Ovary (tissue), 9 donors: ENCODE measurements around the gene MAML1. TPM values are rescaled to one million over a fixed set of nuclear protein-coding genes. Genes with fewer than 3 reads are reported as not detected.

Experiments used
- DNase-seq, 5 donors: peaks; one replicate each; pipeline ENCODE4 v3.0.0-alpha.2; 2019 to 2020
- H3K27ac ChIP-seq, 2 donors: fragments of 200-600 bp; one replicate each; pipeline versions ENCODE4 v1.5.1 to v1.8.0; 2019 to 2022
- H3K27me3 ChIP-seq: fragments of 200-600 bp; one replicate; pipeline ENCODE4 v1.8.0; 2022
- H3K36me3 ChIP-seq: fragments of 200-600 bp; sonication (generic); one replicate; pipeline ENCODE4 v1.5.1; 2019
- H3K4me1 ChIP-seq: one replicate; pipeline ENCODE4 v1.8.1; 2013; ENCODE audit warnings: mild to moderate bottlenecking, moderate library complexity; ENCODE audit not compliant: insufficient read depth
- H3K4me3 ChIP-seq: fragments of 200-600 bp; sonication (generic); one replicate; pipeline ENCODE4 v1.5.1; 2017
- H3K9me3 ChIP-seq, 2 donors: fragments of 200-600 bp in 1 of 2; sonication (generic) in 1 of 2; one replicate each; pipeline versions ENCODE4 v1.5.1 to v1.8.1; 2013 to 2019; ENCODE audit warnings: mild to moderate bottlenecking in 1 of 2, moderate library complexity in 1 of 2
- EP300 ChIP-seq: sonication (generic); formaldehyde crosslinking; IDR thresholded peaks from one replicate; pipeline ENCODE4 v1.6.1; 2017; ENCODE audit warnings: antibody characterized with exemption
- POLR2A ChIP-seq: fragments of 450-650 bp; IDR thresholded peaks from one replicate; pipeline ENCODE4 v1.6.1; 2017; ENCODE audit warnings: antibody characterized with exemption, mild to moderate bottlenecking, moderate library complexity
- WGBS, 3 donors: extraction: QIAGEN DNeasy Blood & Tissue Kit in 1 of 3; methylation state at CpG; one replicate each; pipeline versions ENCODE4 v1.1.5 to v1.1.7; 2013 to 2017; 5-methylcytosine and 5-hydroxymethylcytosine counted together
- intact Hi-C, 4 donors: fragments of 100-400 bp; cut with DNase I; formaldehyde crosslinking; loops; one replicate each; pipeline versions ENCODE4 v1.11.0 to v1.15.1; 2022 to 2023
- polyA plus RNA-seq, 2 donors: library from polyadenylated mRNA; stranded (reverse); fragments of 200-250 nt in 1 of 2; fragments of 350-450 nt in 1 of 2; fragmentation: Illumina TruSeq in 1 of 2; extraction: RNeasy Lipid Tissue Mini Kit (QIAGEN cat#74804) in 1 of 2; gene quantifications; one replicate each; pipeline ENCODE4 v1.2.3, GENCODE V29; 2013 to 2014
- total RNA-seq, 7 donors: library from RNA; depleted of rRNA in 2 of 7; stranded (reverse); fragments of >200 nt in 2 of 7; fragmentation: NEBNext Ultra II Directional in 3 of 7; extraction: Animal tissue kit (Norgen Biotek cat#: 25700) in 3 of 7; gene quantifications; one replicate each; pipeline versions ENCODE4 v1.1.0 to v1.2.4, GENCODE V29; 2016 to 2023
- TF ChIP-seq, protein P1 (sequence below), 3 donors: fragments of 450-650 bp in 2 of 3; fragments of 200-600 bp in 1 of 3; IDR thresholded peaks; one replicate each; pipeline versions ENCODE4 v1.5.1 to v1.8.0; 2016 to 2022; ENCODE audit warnings: antibody characterized with exemption in 3 of 3, mild to moderate bottlenecking in 1 of 3
- donor health status: DM: no; HTN: no; CAD: no; lungs with moderate emphysema.
- donor health status: DM: no; HTN: no; CAD: no.
- donor health status: Bipolar disorder and iron deficiency.
- donor health status: DM: yes; HTN: yes; CAD: no.
- donor health status: DM: no; HTN: no; CAD: no.
- donor health status: DM: yes; HTN: yes; CAD: no.

Gene MAML1
- total and polyA plus RNA-seq, 9 donors = 18.4 to 40.1 (median 29.9) TPM

DNA sequence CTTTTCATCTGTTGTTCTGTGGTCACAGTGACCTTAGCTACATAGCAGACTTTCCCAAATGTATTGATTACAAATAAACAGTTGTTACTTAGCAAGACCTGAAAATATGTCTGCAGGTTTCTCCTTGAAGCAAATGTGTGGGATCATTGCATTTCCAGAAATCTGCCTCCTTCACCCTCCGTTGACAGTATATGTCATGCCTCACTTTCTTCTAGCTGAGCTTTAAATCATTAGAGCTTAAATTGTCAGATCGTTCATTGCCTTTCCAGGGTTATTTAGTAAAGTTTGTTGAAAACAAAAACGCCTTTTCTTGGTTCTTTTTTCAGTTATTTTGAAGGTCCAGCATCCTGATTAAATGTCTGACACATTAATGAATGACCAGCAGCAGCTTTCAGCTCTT is 2.3 kb upstream of the MAML1 start:
- Histone ChIP-seq H3K9me3 (no peaks in the 10 kb centered on the region), H3K4me3 (no peak overlapping the region), H3K27me3 (no peaks in the 10 kb centered on the region), H3K4me1 (peaks cover 4% of the 10 kb centered on the region), H3K36me3 (no peaks in the 10 kb centered on the region), H3K27ac (no peak overlapping the region)
- 50 to 62% (median 57%) methylated on average over 3 of the region's 3 CpGs for WGBS, 3 donors
- TF ChIP-seq, protein P1, sequence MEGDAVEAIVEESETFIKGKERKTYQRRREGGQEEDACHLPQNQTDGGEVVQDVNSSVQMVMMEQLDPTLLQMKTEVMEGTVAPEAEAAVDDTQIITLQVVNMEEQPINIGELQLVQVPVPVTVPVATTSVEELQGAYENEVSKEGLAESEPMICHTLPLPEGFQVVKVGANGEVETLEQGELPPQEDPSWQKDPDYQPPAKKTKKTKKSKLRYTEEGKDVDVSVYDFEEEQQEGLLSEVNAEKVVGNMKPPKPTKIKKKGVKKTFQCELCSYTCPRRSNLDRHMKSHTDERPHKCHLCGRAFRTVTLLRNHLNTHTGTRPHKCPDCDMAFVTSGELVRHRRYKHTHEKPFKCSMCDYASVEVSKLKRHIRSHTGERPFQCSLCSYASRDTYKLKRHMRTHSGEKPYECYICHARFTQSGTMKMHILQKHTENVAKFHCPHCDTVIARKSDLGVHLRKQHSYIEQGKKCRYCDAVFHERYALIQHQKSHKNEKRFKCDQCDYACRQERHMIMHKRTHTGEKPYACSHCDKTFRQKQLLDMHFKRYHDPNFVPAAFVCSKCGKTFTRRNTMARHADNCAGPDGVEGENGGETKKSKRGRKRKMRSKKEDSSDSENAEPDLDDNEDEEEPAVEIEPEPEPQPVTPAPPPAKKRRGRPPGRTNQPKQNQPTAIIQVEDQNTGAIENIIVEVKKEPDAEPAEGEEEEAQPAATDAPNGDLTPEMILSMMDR (IDR thresholded peaks at IDR 0.05) = no peak
- TF ChIP-seq EP300 (no peak), POLR2A (no peak)
- intact Hi-C loops = no loop called here
- DNase-seq = no peak

GRCh38 chr5:179730852-179731251 is 1.8 kb upstream of the MAML1 start:
- intact Hi-C loops = no loop called here
- whole genome bisulfite sequencing, 3 donors = 53 to 62% (median 57%) methylated on average over 3 of the region's 3 CpGs
- Histone ChIP-seq H3K27me3 (no peaks in the 10 kb centered on the region), H3K9me3 (no peaks in the 10 kb centered on the region), H3K4me1 (peaks cover 8% of the 10 kb centered on the region), H3K36me3 (no peaks in the 10 kb centered on the region), H3K4me3 (no peak overlapping the region), H3K27ac (no peak overlapping the region)
- DNase-seq = no peak
- TF ChIP-seq EP300 (no peak), POLR2A (no peak)
- TF ChIP-seq, protein P1 (IDR thresholded peaks at IDR 0.05) = no peak

- H3K36me3 ChIP-seq = no peaks in the 10 kb centered on the region
- peak; percentile 15 to 56 (median 38) for DNase-seq
- WGBS, 3 donors = 31 to 58% (median 40%) methylated on average over 24 of the region's 24 CpGs
- peak overlapping the region; percentile 37 for H3K4me3 ChIP-seq
- TF ChIP-seq EP300 (no peak), POLR2A (no peak)
- TF ChIP-seq, protein P1 (IDR thresholded peaks at IDR 0.05) = no peak
- H3K27me3 ChIP-seq = no peaks in the 10 kb centered on the region
- peak overlapping the region in 1 of 2 donors; percentile 87 for H3K27ac ChIP-seq
- peaks cover 11% of the 10 kb centered on the region for H3K4me1 ChIP-seq
- no peaks in the 10 kb centered on the region for H3K9me3 ChIP-seq
- intact Hi-C loops = loop anchor here in 1 of 4 donors (2.0 kb wide), 1 partner anchor 33 kb away; the partner anchor contains the start of gene CANX
These were observed 721 bp upstream of the MAML1 start for GRCh38 chr5:179731791-179732411.

- TF ChIP-seq EP300 = no peak
- TF ChIP-seq, protein P1 (IDR thresholded peaks at IDR 0.05) = no peak
- TF ChIP-seq POLR2A = peak; percentile 12
- peak overlapping the region; percentile 83 for H3K4me3 ChIP-seq
- intact Hi-C loops = loop anchor here in 1 of 4 donors (2.0 kb wide), 1 partner anchor 34 kb away; the partner anchor contains the start of gene CANX
- WGBS, 3 donors = 0 to 1% (median 0%) methylated on average over 60 to 100 of the region's 101 CpGs
- peak overlapping the region; percentile 85 to 87 for H3K27ac ChIP-seq
- no peaks in the 10 kb centered on the region for H3K27me3 ChIP-seq
- H3K4me1 ChIP-seq = peaks cover 13% of the 10 kb centered on the region
- no peaks in the 10 kb centered on the region for H3K9me3 ChIP-seq
- no peaks in the 10 kb centered on the region for H3K36me3 ChIP-seq
- peak in 4 of 5 donors; percentile 13 to 46 (median 42) for DNase-seq
These were observed 523 bp downstream of the MAML1 start for GRCh38 chr5:179732918-179733771.
